Mucosa of rectum (tissue), 2 donors: ENCODE results near the gene DAG1.
A peak's percentile ranks its signal among the peaks of the same experiment; 100 is the strongest.
"Not testable (repeated sequence)": the region's sequence is repeated elsewhere in the genome, so short reads cannot be mapped to it uniquely, and the experiment has no call there.

ENCODE experiments used
- H3K27ac ChIP-seq, 2 donors: one replicate each; pipeline ENCODE4 v1.7.0; 2013; ENCODE audit warnings: inconsistent platforms in 2 of 2, low read depth in 2 of 2, low read length in 2 of 2
- H3K27me3 ChIP-seq, 2 donors: one replicate each; pipeline ENCODE4 v1.7.0; 2013; ENCODE audit warnings: low read length in 2 of 2; ENCODE audit not compliant: control insufficient read depth in 2 of 2, insufficient read depth in 2 of 2
- H3K36me3 ChIP-seq, 2 donors: one replicate each; pipeline ENCODE4 v1.7.0; 2013; ENCODE audit warnings: low read length in 2 of 2; ENCODE audit not compliant: control insufficient read depth in 2 of 2, insufficient read depth in 2 of 2
- H3K4me1 ChIP-seq, 2 donors: one replicate each; pipeline ENCODE4 v1.7.0; 2013; ENCODE audit warnings: low read length in 2 of 2, mild to moderate bottlenecking in 1 of 2; ENCODE audit not compliant: control insufficient read depth in 2 of 2, insufficient read depth in 2 of 2
- H3K4me3 ChIP-seq, 2 donors: one replicate each; pipeline ENCODE4 v1.7.0; 2013; ENCODE audit warnings: low read length in 2 of 2
- H3K9ac ChIP-seq, 2 donors: one replicate each; pipeline ENCODE4 v1.7.0; 2013; ENCODE audit warnings: low read length in 2 of 2, low read depth in 1 of 2, mild to moderate bottlenecking in 1 of 2
- H3K9me3 ChIP-seq, 2 donors: one replicate each; pipeline ENCODE4 v1.7.0; 2013; ENCODE audit warnings: low read length in 2 of 2; ENCODE audit not compliant: control insufficient read depth in 2 of 2
- donor health status: healthy.
- donor health status: Normal muscosa, but diverticular disease.

The DAG1 gene

GRCh38 chr3:49470714-49471420 lies 800 bp downstream of the DAG1 start:
- Histone ChIP-seq H3K9me3 (no peaks in the 10 kb centered on the region), H3K36me3 (no peaks in the 10 kb centered on the region), H3K4me3 (peak overlapping the region; percentile 75 to 87), H3K4me1 (peaks cover 19 to 21% of the 10 kb centered on the region in 2 donors), H3K9ac (peak overlapping the region; percentile 89 to 94), H3K27me3 (no peaks in the 10 kb centered on the region), H3K27ac (peak overlapping the region; percentile 98 to 99)

DNA sequence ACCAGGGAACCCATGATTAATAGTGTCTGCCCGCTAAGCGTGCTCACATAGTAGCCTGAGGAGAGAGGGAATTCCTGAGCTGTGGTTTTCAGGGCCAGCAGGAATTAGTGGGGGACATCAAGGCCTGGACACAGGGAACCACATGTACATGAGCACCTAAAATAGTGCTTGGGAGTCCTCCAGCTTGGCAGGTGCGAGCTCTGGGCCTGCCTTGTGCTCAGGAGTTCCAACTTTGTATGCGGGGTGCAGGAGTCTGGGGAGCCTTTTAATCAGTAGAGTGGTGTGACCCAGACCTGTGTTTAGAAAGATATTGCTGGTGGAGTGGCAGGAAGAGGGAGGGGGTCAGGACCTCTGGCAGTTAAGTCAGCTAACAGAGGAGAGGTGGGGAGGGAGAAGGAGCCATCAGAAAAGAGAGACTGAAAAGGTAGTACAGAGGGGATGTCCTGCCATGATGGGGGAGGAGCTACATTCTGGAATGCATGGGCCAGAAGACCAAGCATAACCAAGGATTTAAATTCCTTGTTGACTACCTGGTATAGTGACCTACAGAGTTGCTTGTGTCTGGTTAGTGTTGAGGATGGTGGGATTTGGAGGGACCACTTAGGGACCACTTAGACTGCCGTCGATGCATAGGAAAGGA lies 1.9 kb downstream of the DAG1 start:
- H3K4me1 ChIP-seq = peaks cover 19 to 21% of the 10 kb centered on the region in 2 donors
- peak overlapping the region; percentile 19 to 87 for H3K4me3 ChIP-seq
- peak overlapping the region; percentile 23 to 89 for H3K9ac ChIP-seq
- H3K27ac ChIP-seq = no peak overlapping the region
- no peaks in the 10 kb centered on the region for H3K36me3 ChIP-seq
- no peaks in the 10 kb centered on the region for H3K27me3 ChIP-seq
- H3K9me3 ChIP-seq = no peaks in the 10 kb centered on the region

DNA sequence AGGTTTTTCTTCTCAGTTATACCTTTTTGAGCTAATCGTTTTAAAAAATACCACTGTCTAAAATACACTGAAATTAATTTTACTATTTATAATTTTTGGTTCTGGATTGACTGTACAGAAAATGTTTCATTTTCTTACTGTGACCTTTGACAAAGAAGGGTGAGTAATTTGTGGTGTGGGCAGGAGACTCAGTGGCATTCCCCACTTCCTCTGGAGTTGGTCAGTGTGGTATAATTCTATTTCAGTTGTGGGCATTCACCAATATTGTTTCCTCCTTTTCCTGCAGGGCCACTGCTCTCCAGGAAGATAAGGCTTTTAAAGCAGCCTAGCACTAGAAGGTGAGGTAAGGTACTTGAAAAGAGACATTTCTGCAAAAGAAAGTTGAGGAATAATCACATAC lies 6.5 kb downstream of the DAG1 start:
- Histone ChIP-seq H3K27ac (no peak overlapping the region), H3K4me3 (no peak overlapping the region), H3K36me3 (peaks cover 0 to 5% of the 10 kb centered on the region in 2 donors), H3K4me1 (peaks cover 5 to 6% of the 10 kb centered on the region in 2 donors), H3K9me3 (no peaks in the 10 kb centered on the region), H3K9ac (no peak overlapping the region), H3K27me3 (no peaks in the 10 kb centered on the region)

GRCh38 chr3:49482766-49483165 lies 12.7 kb downstream of the DAG1 start:
- H3K9ac ChIP-seq = no peak overlapping the region
- H3K9me3 ChIP-seq = no peaks in the 10 kb centered on the region
- no peak overlapping the region for H3K27ac ChIP-seq

DNA sequence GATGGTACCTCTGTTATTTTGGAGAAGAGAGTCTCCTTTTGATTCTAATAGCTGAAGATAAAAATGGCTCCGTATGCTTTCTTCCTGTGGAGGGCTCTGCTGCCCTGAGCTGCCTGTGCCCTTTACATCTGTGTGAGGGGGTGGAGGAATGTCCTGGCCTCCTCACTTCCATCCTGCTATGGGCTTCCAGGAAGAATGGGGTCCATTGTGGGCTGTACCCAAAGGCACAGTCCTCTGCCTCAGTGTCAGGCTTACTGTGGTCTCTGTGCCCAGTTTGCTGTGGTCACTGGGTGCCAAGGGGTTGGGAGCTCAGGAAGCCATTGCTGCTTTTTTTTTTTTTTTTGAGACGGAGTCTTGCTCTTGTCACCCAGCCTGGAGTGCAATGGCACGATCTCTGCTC lies 14.4 kb downstream of the DAG1 start:
- H3K4me1 ChIP-seq = peaks cover 0 to 3% of the 10 kb centered on the region in 2 donors
- H3K27me3 ChIP-seq = no peaks in the 10 kb centered on the region
- H3K4me3 ChIP-seq = no peak overlapping the region
- H3K9ac ChIP-seq = no peak overlapping the region
- peaks cover 0 to 2% of the 10 kb centered on the region in 2 donors for H3K36me3 ChIP-seq
- no peaks in the 10 kb centered on the region for H3K9me3 ChIP-seq
- no peak overlapping the region for H3K27ac ChIP-seq

More at GRCh38 chr3:49482766-49483165, 12.7 kb downstream of the DAG1 start:
- Histone ChIP-seq H3K4me3 (no peak overlapping the region), H3K27me3 (no peaks in the 10 kb centered on the region), H3K4me1 (peaks cover 0 to 3% of the 10 kb centered on the region in 2 donors), H3K36me3 (no peaks in the 10 kb centered on the region)

DNA sequence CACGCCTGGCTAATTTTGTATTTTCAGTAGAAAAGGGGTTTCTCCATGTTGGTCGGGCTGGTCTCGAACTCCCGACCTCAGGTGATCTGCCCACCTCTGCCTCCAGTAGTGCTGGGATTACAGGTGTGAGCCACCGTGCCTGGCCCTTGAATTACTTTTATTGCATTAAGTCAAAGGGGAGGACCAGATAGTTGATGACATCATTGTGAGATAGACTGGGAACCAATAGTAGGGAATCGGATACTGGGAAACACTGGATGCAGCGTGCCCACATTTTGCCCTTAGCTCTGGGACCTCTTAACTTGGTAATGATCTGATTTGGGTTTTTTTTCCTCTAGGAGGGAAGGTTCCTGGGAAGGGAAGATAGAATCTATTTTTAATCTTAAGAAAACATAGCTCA lies 19.2 kb downstream of the DAG1 start:
- no peak overlapping the region for H3K27ac ChIP-seq
- H3K9me3 ChIP-seq = no peaks in the 10 kb centered on the region
- no peaks in the 10 kb centered on the region for H3K27me3 ChIP-seq
- H3K9ac ChIP-seq = no peak overlapping the region
- H3K4me1 ChIP-seq = peaks cover 0 to 3% of the 10 kb centered on the region in 2 donors
- H3K4me3 ChIP-seq = no peak overlapping the region
- H3K36me3 ChIP-seq = peaks cover 0 to 8% of the 10 kb centered on the region in 2 donors

DNA sequence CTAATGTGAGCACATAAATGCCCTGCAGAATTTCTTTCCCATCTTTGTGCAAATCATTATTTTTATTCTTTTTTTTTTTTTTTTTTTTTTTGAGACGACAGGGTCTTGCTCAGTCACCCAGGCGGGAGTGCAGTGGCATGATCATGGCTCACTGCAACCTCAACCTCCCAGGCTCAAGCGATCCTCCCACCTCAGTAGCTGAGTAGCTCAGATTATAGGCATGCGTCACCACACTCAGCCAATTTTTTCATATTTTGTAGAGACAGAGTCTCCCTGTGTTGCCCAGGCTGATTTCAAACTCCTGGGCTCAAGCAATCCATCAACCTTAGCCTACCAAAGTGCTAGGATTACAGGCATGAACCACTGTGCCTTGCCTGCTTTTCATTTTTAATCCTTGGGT lies 22.9 kb downstream of the DAG1 start:
- Histone ChIP-seq H3K9me3 (no peaks in the 10 kb centered on the region), H3K4me1 (no peaks in the 10 kb centered on the region), H3K27me3 (no peaks in the 10 kb centered on the region), H3K4me3 (no peak overlapping the region), H3K27ac (no peak overlapping the region), H3K9ac (no peak overlapping the region), H3K36me3 (peaks cover 0 to 8% of the 10 kb centered on the region in 2 donors)

- no peaks in the 10 kb centered on the region for H3K27me3 ChIP-seq
- no peak overlapping the region for H3K4me3 ChIP-seq
- H3K9me3 ChIP-seq = no peaks in the 10 kb centered on the region
- no peak overlapping the region for H3K9ac ChIP-seq
- H3K4me1 ChIP-seq = peaks cover 0 to 2% of the 10 kb centered on the region in 2 donors
- H3K27ac ChIP-seq = no peak overlapping the region
- peaks cover 0 to 6% of the 10 kb centered on the region in 2 donors for H3K36me3 ChIP-seq
Measured at GRCh38 chr3:49493901-49494300, 23.8 kb downstream of the DAG1 start.

- Histone ChIP-seq H3K4me1 (peaks cover 2 to 4% of the 10 kb centered on the region in 2 donors), H3K9me3 (no peaks in the 10 kb centered on the region), H3K36me3 (peaks cover 0 to 6% of the 10 kb centered on the region in 2 donors), H3K9ac (peak overlapping the region in 1 of 2 donors; percentile 32), H3K27me3 (no peaks in the 10 kb centered on the region), H3K4me3 (no peak overlapping the region), H3K27ac (no peak overlapping the region)
Measured at GRCh38 chr3:49495023-49495422, 25.0 kb downstream of the DAG1 start.

DNA sequence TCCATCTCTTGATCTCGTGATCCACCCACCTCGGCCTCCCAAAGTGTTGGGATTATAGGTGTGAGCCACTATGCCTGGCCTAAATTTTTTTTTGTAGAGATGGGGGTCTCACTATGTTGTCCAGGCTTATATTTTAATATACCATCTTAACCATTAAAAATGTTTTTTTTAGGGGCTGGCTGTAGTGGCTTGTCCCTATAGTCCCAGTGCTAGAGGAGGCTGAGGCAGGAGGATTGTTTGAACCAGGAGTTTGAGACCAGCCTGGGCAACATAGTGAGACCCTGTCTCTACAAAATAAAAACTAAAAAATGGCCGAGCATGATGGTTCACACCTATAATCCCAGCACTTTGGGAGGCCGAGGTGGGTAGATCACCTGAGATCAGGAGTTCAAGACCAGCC lies 26.8 kb downstream of the DAG1 start:
- H3K27ac ChIP-seq, H3K4me3 ChIP-seq, H3K36me3 ChIP-seq, H3K9ac ChIP-seq, H3K9me3 ChIP-seq, H3K27me3 ChIP-seq: not testable (repeated sequence)
- H3K4me1 ChIP-seq = peaks cover 12 to 14% of the 10 kb centered on the region in 2 donors
